ENCODE measurements around the gene ADAM10.
A peak's percentile ranks its signal among the peaks of the same experiment; 100 is the strongest.

ADAM10 gene

DNA sequence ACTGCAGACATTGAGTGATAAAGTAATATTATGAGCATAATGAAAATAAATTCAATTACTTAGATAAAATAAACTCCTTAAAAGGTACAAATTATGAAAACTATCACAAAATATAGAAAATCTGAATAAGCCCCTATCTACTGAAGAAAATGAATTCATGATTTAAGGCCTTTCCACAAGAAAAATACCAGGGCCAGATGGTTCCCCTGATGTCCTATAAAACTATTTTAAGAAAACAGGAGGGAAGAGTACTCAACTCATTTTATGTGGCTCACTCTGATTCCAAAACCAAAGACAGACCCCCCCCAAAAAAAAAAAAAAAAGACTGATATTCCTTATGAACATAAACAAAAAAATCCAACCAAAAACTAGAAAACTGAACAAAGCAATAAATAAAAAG lies 59.9 kb downstream of the ADAM10 start:
- H3K4me3 ChIP-seq (ENCODE audit: low read depth, low read length) = no peak overlapping the region
- TF ChIP-seq, protein P1, sequence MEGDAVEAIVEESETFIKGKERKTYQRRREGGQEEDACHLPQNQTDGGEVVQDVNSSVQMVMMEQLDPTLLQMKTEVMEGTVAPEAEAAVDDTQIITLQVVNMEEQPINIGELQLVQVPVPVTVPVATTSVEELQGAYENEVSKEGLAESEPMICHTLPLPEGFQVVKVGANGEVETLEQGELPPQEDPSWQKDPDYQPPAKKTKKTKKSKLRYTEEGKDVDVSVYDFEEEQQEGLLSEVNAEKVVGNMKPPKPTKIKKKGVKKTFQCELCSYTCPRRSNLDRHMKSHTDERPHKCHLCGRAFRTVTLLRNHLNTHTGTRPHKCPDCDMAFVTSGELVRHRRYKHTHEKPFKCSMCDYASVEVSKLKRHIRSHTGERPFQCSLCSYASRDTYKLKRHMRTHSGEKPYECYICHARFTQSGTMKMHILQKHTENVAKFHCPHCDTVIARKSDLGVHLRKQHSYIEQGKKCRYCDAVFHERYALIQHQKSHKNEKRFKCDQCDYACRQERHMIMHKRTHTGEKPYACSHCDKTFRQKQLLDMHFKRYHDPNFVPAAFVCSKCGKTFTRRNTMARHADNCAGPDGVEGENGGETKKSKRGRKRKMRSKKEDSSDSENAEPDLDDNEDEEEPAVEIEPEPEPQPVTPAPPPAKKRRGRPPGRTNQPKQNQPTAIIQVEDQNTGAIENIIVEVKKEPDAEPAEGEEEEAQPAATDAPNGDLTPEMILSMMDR (IDR thresholded peaks at IDR 0.05; ENCODE audit: low read depth, low read length) = no peak
- DNase-seq (ENCODE audit: low read depth, low spot score) = no peak
- in situ Hi-C loops (cut with HindIII; ENCODE audit: low sequenced_read_pairs) = no loop called here

DNA sequence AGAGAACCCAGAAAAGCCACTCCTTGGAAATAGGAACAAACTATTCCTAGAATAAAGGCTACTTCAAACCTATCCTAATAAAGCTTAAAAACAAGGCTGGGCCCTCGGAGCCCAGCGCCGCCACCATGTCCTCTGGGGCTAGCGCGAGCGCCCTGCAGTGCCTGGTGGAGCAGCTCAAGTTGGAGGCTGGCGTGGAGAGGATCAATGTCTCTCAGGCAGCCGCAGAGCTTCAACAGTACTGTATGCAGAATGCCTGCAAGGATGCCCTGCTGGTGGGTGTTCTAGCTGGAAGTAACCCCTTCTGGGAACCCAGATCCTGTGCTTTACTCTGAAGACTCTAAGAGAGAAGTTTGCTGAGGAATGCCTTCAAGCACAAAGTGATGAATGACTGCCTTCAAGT lies 63.2 kb downstream of the ADAM10 start:
- DNase-seq (ENCODE audit: low read depth, low spot score) = no peak
- TF ChIP-seq, protein P1 (IDR thresholded peaks at IDR 0.05; ENCODE audit: low read depth, low read length) = no peak
- no peak overlapping the region for H3K4me3 ChIP-seq (ENCODE audit: low read depth, low read length)
- in situ Hi-C loops (cut with HindIII; ENCODE audit: low sequenced_read_pairs) = no loop called here

DNA sequence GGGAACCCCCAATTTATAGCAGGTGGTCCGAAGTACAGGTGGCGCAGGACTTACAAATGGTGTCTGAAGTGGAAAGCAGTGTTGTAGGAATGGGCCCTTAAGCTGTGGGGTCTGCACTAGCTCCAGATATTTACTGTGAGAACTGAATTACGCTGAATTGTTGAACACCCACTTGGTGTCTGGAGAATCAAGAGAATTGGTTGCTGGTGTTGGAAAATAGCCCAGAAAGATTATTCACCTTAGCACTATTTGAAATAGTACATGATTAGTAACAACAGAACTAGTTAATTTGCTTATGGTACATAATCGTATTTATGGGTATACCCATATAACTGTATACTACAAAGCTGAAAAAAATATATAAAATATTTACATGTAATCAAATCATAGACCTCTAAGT lies 64.8 kb downstream of the ADAM10 start:
- in situ Hi-C loops (cut with HindIII; ENCODE audit: low sequenced_read_pairs) = no loop called here

DNA sequence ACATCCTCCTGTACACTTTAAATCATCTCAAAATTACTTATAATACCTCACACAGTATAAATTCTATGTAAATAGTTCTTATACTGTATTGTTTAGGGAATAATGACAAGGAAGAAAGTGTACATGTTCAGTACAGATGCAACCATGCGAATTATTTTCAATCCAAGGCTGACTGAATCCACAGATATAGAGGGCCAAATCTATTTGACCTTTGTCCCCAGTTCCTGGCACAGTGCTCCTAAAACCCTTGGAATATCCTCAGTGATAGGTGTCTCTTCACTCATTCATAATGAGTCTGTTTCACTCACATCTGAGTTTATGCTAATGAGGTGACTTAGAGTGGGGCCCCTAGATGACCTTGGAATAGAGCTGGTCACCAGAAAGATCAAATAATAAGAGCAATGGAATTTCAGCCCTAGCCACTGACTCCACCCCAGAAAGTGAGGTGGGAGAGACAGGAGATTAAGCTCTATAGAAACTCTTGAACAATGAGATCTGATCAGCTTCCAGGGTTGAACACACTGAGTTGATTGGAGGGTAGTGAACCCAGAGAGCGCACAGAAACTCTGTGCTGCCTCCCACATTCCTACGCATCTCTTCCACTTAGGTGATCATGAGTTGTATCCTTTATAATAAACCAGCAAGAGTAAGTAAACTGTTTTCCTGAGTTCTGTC lies 65.3 kb downstream of the ADAM10 start:
- no peak for DNase-seq (ENCODE audit: low read depth, low spot score)
- H3K4me3 ChIP-seq (ENCODE audit: low read depth, low read length) = no peak overlapping the region
- TF ChIP-seq, protein P1 (IDR thresholded peaks at IDR 0.05; ENCODE audit: low read depth, low read length) = no peak
- in situ Hi-C loops (cut with HindIII; ENCODE audit: low sequenced_read_pairs) = no loop called here

More for the DNA sequence above, 64.8 kb downstream of the ADAM10 start:
- H3K4me3 ChIP-seq (ENCODE audit: low read depth, low read length) = no peak overlapping the region
- peak; percentile 37 for DNase-seq (ENCODE audit: low read depth, low spot score)
- TF ChIP-seq, protein P1 (IDR thresholded peaks at IDR 0.05; ENCODE audit: low read depth, low read length) = no peak

DNA sequence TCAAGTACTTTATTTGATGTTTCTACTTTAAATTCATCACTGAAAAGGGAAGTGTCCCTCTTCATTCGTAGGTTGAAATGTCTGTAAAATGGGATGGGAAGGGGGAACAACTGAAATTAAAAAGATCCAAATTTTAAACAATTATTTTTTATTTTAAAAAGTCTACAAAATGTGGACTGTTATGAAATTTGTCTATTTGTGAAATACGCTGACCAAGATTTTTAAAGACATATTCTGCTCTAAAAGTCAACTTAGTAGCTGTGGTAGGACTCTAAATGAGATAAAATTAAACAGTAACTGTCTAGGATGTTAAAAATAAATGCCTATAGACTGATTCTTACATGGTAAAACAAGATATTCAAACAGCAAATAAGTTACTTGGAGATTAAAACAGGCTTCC lies 67.3 kb downstream of the ADAM10 start:
- TF ChIP-seq, protein P1 (IDR thresholded peaks at IDR 0.05; ENCODE audit: low read depth, low read length) = no peak
- H3K4me3 ChIP-seq (ENCODE audit: low read depth, low read length) = no peak overlapping the region
- in situ Hi-C loops (cut with HindIII; ENCODE audit: low sequenced_read_pairs) = no loop called here
- DNase-seq (ENCODE audit: low read depth, low spot score) = no peak

DNA sequence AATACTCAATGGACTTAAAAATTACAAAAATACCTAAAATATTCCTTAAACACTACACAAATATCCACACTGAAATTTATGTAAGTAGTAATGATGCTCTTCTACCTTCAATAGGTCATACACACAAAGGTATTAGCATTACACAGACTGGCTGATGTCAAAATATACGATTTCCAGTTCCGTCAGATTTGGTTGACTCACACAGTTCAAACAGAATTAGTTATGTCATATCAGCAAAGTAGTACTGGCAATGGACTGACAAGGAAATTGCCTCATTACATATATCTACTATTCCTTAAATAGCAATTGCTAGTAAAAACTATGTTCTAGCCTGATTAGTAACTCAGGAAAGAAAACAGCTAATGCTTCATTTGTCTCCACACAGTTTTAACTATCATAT lies 70.8 kb downstream of the ADAM10 start:
- DNase-seq (ENCODE audit: low read depth, low spot score) = no peak
- TF ChIP-seq, protein P1 (IDR thresholded peaks at IDR 0.05; ENCODE audit: low read depth, low read length) = no peak
- no peak overlapping the region for H3K4me3 ChIP-seq (ENCODE audit: low read depth, low read length)
- in situ Hi-C loops (cut with HindIII; ENCODE audit: low sequenced_read_pairs) = no loop called here

Data from astrocyte of the spinal cord (primary cell).